Measurements from ENCODE around the gene WDR47.
"Not testable (repeated sequence)": the region's sequence is repeated elsewhere in the genome, so short reads cannot be mapped to it uniquely, and the experiment has no call there.

Gene WDR47

GRCh38 chr1:109052145-109052544 lies 10.2 kb upstream of the WDR47 start:
- DNase-seq (ENCODE audit: low spot score), result not testable (repeated sequence)

DNA sequence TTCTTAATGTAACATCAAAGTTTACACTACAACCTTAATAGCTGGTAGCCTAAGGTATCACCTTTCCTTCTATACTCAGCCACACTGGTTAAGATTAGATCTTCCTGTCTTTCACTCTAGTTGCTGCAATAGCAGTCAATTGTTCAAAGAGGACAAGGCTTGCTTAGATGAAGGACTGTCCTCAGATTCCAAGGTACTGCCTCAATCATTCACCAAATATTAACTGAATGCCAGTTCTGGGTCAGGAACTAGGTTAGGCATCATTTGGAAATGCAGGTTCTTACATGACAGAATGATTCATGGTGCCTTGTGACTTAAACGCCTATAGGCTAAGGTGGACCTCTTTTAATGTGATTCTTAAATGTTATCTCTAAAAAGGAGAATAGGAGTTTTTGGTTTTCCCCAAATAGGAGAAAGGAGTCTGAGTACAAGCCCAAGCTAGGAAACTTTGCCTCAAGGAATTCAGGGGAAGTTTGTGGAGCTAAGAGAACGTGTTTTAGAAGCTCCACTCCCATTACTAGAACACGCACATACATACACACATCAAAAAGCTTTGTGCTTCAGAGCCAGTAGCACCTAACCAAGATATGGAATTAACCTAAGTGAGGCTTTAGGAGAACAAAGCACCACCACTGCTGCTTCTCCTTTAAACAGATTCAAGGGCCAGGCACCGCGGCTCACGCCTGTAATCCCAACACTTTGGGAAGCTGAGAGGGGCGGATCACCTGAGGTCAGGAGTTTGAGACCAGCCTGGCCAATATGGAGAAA lies 8.5 kb upstream of the WDR47 start:
- DNase-seq (ENCODE audit: low spot score), result no peak

- DNase-seq (ENCODE audit: low spot score), result no peak
Observed at GRCh38 chr1:109048335-109048734, 6.4 kb upstream of the WDR47 start.

GRCh38 chr1:109047339-109047738 lies 5.4 kb upstream of the WDR47 start:
- DNase-seq (ENCODE audit: low spot score), result no peak

GRCh38 chr1:109046671-109047070 lies 4.8 kb upstream of the WDR47 start:
- no peak for DNase-seq (ENCODE audit: low spot score)

DNA sequence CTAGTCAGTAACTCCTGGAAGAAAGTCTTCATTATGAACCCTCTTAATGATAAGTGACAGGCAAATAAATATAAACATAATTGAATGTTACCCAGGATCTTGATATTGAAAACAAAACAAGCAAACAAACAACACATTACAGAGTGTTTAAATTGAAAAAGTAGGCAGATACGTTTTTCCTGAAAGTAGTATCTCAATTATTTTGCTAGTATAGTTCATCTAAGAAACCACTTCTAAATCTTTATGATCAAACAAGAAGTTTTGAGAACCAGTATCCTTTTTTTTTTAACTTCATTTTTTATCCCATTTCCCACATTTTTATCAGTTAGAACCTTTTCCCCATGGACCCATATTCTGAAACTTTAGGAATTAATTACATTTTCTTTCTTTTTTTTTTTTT lies 3.7 kb upstream of the WDR47 start:
- DNase-seq (ENCODE audit: low spot score), result no peak

- DNase-seq (ENCODE audit: low spot score), result peak; percentile 26
Observed at GRCh38 chr1:109040989-109041620, 797 bp downstream of the WDR47 start.

- DNase-seq (ENCODE audit: low spot score), result peak; percentile 1
Observed at GRCh38 chr1:109040627-109040988, 1.3 kb downstream of the WDR47 start.

GRCh38 chr1:109034382-109034781 lies 7.5 kb downstream of the WDR47 start:
- no peak for DNase-seq (ENCODE audit: low spot score)

DNA sequence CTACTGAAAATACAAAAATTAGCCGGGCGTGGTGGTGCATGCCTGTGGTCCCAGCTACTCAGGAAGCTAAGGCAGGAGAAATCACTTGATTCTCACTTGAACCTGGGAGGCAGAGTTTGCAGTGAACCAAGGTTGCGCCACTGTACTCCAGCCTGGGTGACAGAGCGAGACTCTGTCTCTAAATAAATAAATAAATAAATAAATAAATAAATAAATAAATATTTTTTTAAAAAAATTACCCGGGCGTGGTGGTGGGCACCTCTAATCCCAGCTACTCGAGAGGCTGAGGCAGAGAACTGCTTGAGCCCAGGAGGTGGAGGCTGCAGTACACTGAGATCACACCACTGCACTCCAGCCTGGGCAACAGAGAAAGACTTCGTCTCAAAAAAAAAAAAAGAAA lies 12.4 kb downstream of the WDR47 start:
- DNase-seq (ENCODE audit: low spot score), result not testable (repeated sequence)

GRCh38 chr1:109027841-109028240 lies 14.1 kb downstream of the WDR47 start:
- DNase-seq (ENCODE audit: low spot score), result no peak

- DNase-seq (ENCODE audit: low spot score), result no peak
Observed at GRCh38 chr1:109025694-109026093, 16.2 kb downstream of the WDR47 start.

- no peak for DNase-seq (ENCODE audit: low spot score)
Observed at GRCh38 chr1:109024646-109025045, 17.3 kb downstream of the WDR47 start.

DNA sequence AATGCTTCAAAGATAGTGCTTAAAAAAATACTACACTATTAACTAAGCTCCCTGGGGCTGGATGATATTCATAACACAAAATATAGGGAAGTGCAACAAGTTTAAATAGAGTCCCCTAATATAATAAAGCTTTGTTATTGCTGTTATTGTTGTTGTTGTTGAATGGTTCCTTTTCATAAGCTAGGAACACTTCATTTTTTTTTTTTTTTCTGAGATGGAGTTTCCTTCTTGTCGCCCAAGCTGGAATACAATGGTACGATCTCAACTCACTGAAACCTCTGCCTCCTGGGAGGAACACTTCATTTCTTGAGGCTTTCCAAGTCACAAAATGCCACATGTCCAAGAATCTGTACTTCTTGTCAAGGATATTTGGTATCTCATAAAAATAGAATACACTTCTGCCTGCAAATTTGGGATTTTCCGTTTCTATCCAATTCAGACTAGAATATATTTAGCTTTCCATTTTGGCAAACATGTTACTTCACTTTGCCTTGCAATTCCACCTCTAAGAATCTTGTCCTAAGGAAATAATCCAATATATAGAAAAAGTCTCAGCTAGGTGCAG lies 21.1 kb downstream of the WDR47 start:
- no peak for DNase-seq (ENCODE audit: low spot score)

- DNase-seq (ENCODE audit: low spot score), result not testable (repeated sequence)
Observed at GRCh38 chr1:109017719-109018118, 24.2 kb downstream of the WDR47 start.

- no peak for DNase-seq (ENCODE audit: low spot score)
Observed at GRCh38 chr1:109017134-109017533, 24.8 kb downstream of the WDR47 start.

DNA sequence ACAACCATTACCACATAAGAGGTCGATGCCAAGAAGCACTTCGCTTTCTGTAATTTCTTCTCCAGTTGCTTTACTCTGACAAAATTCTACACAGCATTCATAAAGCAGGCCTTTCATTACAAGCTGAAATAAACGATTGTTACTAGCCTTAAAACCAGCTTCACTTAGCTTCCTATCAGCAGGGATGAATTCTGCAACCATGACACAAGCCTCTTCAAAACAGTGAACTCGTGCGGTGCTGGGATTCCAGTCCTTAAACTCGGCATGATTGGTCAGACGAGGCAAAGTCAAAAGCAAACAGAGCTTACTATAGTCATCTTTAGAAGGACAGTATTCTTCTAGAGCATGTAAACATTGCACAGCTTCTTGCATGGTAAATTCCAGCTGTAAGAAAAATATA lies 30.6 kb downstream of the WDR47 start:
- DNase-seq (ENCODE audit: low spot score), result no peak

DNA sequence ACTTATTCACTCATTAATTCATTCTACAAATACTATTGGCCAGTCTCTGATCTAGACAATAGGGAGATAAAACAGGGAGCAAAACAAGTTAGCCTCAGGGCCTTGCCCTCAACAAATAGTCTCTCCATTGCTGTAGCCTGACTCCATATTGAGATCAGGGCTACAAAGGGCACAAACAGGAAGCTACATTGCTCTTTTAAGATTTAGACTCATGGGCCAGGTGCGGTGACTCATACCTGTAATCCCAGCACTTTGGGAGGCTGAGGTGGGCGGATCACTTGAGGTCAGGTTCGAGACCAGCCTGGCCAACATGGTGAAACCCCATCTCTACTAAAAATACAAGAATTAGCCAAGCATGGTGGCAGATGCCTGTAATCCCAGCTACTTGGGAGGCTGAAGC lies 45.3 kb downstream of the WDR47 start:
- not testable (repeated sequence) for DNase-seq (ENCODE audit: low spot score)

DNA sequence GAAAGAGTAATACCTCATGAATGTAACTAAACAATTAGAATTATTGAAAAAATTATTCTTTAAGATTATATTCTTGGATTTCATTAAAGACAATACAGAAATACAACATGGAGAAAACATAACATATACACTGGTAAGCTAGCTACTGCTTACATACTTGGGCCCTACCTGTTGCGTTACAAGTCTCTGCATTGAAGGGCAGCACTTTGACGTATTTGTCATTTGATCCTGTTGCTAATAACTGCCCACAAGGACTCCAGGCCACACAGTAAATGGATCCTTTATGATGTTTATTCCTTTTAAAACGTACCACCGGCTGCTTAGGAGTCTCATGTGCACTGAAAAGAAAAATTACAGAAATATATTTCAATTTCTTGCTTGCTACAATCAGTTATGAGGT lies 58.8 kb downstream of the WDR47 start:
- DNase-seq (ENCODE audit: low spot score), result no peak

- no peak for DNase-seq (ENCODE audit: low spot score)
Observed at GRCh38 chr1:108976658-108977057, 65.2 kb downstream of the WDR47 start.

DNA sequence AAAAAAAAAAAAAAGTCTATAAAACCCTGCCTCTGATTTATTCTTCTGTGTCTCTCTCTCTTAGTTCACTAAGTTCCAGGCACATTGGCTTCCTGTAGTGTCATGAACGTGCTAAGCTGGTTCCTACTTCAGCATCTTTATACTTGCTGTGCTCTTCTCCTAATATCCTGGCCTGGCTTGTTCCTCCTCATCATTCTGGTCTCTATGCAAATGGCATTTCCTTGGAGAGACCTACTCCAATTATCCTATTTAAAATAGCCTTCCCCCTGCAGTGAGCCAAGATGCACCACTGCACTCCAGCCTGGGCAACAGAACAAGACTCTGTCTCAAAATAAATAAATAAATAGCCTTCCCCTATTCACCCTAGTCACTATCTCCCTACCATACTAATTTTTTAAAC lies 69.0 kb downstream of the WDR47 start:
- DNase-seq (ENCODE audit: low spot score), result no peak

GRCh38 chr1:108969346-108969745 lies 72.6 kb downstream of the WDR47 start:
- DNase-seq (ENCODE audit: low spot score), result no peak

GRCh38 chr1:108963052-108963686 lies 78.7 kb downstream of the WDR47 start, which contains the start of gene CLCC1:
CLCC1 (minus strand) TSS chr1:108963484; CDS start chr1:108950437, 13,047 bp downstream.
- DNase-seq (ENCODE audit: low spot score), result peak; percentile 87

Measured in kidney capillary endothelial cell (primary cell).